HCT116 (cell line): Measurements from ENCODE around the gene TLCD3A. TPM values are rescaled to one million over a fixed set of nuclear protein-coding genes. Genes with fewer than 3 reads are reported as not detected.
"Not testable (repeated sequence)": the region's sequence is repeated elsewhere in the genome, so short reads cannot be mapped to it uniquely, and the experiment has no call there.

Experiments used
- ATAC-seq: fragments of 200-7000 bp; cut with Tn5 transposase; 2 replicates; pipeline ENCODE4 v1.9.1; 2020; ENCODE audit warnings: mild to moderate bottlenecking, moderate library complexity
- BruUV-seq: library from RNA; stranded (reverse); fragments of 400-500 nt; replicated peaks from 2 replicates; lab custom pipeline; 2021; lab: Mats Ljungman, UMichigan
- CTCF ChIA-PET: fragments of 300-600 bp; sonication (Branson Sonifier 250); formaldehyde crosslinking; loops from one replicate; lab custom pipeline; 2021; ENCODE audit warnings: antibody characterized with exemption; lab: Charles Lee
- POLR2A ChIA-PET: fragments of 300-600, 350-600 bp; sonication (Branson Sonifier 250); formaldehyde crosslinking; loops from one replicate; lab custom pipeline; 2021; ENCODE audit warnings: antibody characterized with exemption; lab: Charles Lee
- RAD21 ChIA-PET, 2 experiments: fragments of 300-600 bp; sonication (Branson Sonifier 250); formaldehyde crosslinking; loops; one replicate each; lab custom pipeline; 2023; ENCODE audit warnings: low total read pairs in 2 of 2; ENCODE audit not compliant: uncharacterized antibody in 2 of 2, unreplicated experiment in 2 of 2, low non-redundant PET in 1 of 2; lab: Charles Lee
- DNase-seq: peaks from one replicate; pipeline ENCODE4 v3.0.0-alpha.2; 2010; ENCODE audit warnings: low read depth, low spot score
- H2AFZ ChIP-seq: fragments of 200-600 bp; shearing (Covaris generic), sonication (generic); 2 replicates; pipeline ENCODE4 v1.6.1; 2017; ENCODE audit warnings: low read depth, mixed run types, mixed read lengths, antibody characterized with exemption, low read length; ENCODE audit not compliant: poor library complexity, severe bottlenecking
- H3K27ac ChIP-seq: 2 replicates; pipeline ENCODE4 v1.5.1; 2012; ENCODE audit warnings: low read depth, low read length
- H3K27me3 ChIP-seq: fragments of 200-600 bp; sonication (generic); 2 replicates; pipeline ENCODE4 v1.6.1; 2016; ENCODE audit warnings: mixed run types, low read length, mixed read lengths; ENCODE audit not compliant: insufficient read depth
- H3K36me3 ChIP-seq, 2 experiments: fragments of 200-500 bp in 1 of 2; fragments of 200-600 bp in 1 of 2; sonication (Bioruptor generic) in 1 of 2; sonication (generic) in 1 of 2; 2 replicates each; pipeline versions ENCODE4 v1.5.1 to v1.6.1; 2014 to 2016; ENCODE audit warnings: low read length in 2 of 2, inconsistent platforms in 1 of 2, mixed read lengths in 1 of 2, mixed run types in 1 of 2; ENCODE audit not compliant: insufficient read depth in 2 of 2, control insufficient read depth in 1 of 2
- H3K4me1 ChIP-seq, 2 experiments: fragments of 200-600 bp in 1 of 2; sonication (generic) in 1 of 2; 2 replicates each; pipeline versions ENCODE4 v1.5.1 to v1.6.1; 2012 to 2017; ENCODE audit warnings: low read length in 2 of 2, inconsistent platforms in 1 of 2, mild to moderate bottlenecking in 1 of 2, mixed read lengths in 1 of 2, mixed run types in 1 of 2, moderate library complexity in 1 of 2; ENCODE audit not compliant: insufficient read depth in 2 of 2, control insufficient read depth in 1 of 2
- H3K4me2 ChIP-seq: fragments of 200-600 bp; sonication (generic); 2 replicates; pipeline ENCODE4 v1.6.1; 2017; ENCODE audit warnings: mixed run types, low read length, mixed read lengths
- H3K4me3 ChIP-seq, 2 experiments: fragments of 200-600 bp in 1 of 2; sonication (generic) in 1 of 2; replicated peaks in 1 of 2; 2 replicates each; pipeline ENCODE4 v1.5.1; 2011 to 2016; ENCODE audit warnings: low read length in 2 of 2, control low read depth in 1 of 2, low read depth in 1 of 2, mild to moderate bottlenecking in 1 of 2, mixed read lengths in 1 of 2, mixed run types in 1 of 2
- H3K79me2 ChIP-seq: fragments of 200-600 bp; sonication (generic); 2 replicates; pipeline ENCODE4 v1.6.1; 2017; ENCODE audit warnings: mild to moderate bottlenecking, mixed run types, low read length, moderate library complexity, mixed read lengths; ENCODE audit not compliant: insufficient read depth
- H3K9ac ChIP-seq: fragments of 200-600 bp; sonication (generic); 2 replicates; pipeline ENCODE4 v1.6.1; 2016; ENCODE audit warnings: low read length, mixed read lengths
- H3K9me2 ChIP-seq: fragments of 200-600 bp; sonication (generic), shearing (Covaris generic); 2 replicates; pipeline ENCODE4 v1.6.1; 2017; ENCODE audit warnings: mixed run types, mild to moderate bottlenecking, moderate library complexity; ENCODE audit not compliant: insufficient read depth
- H3K9me3 ChIP-seq, 2 experiments: fragments of 200-500 bp in 1 of 2; fragments of 200-600 bp in 1 of 2; sonication (Bioruptor generic) in 1 of 2; sonication (generic) in 1 of 2; 2 replicates each; pipeline ENCODE4 v1.6.1; 2014 to 2017; ENCODE audit warnings: low read length in 2 of 2, mixed read lengths in 2 of 2, inconsistent platforms in 1 of 2, low read depth in 1 of 2, mild to moderate bottlenecking in 1 of 2, mixed run types in 1 of 2, moderate library complexity in 1 of 2; ENCODE audit not compliant: control insufficient read depth in 1 of 2, insufficient read depth in 1 of 2
- H4K20me1 ChIP-seq: fragments of 200-600 bp; sonication (generic), shearing (Covaris generic); 2 replicates; pipeline ENCODE4 v1.6.1; 2017; ENCODE audit warnings: mixed run types, mild to moderate bottlenecking, moderate library complexity; ENCODE audit not compliant: insufficient read depth
- CBX3 ChIP-seq: IDR thresholded peaks from 2 replicates; pipeline ENCODE4 v1.6.1; 2012; ENCODE audit warnings: low read depth
- CEBPB ChIP-seq: IDR thresholded peaks from 2 replicates; pipeline ENCODE4 v1.6.1; 2012; ENCODE audit warnings: low read depth
- ELF1 ChIP-seq: IDR thresholded peaks from 2 replicates; pipeline ENCODE4 v1.6.1; 2012; ENCODE audit warnings: low read depth, borderline replicate concordance
- EZH2phosphoT487 ChIP-seq: fragments of 200-600 bp; IDR thresholded peaks from 2 replicates; pipeline ENCODE4 v1.6.1; 2018; ENCODE audit warnings: antibody characterized with exemption, borderline replicate concordance
- JUND ChIP-seq: IDR thresholded peaks from 2 replicates; pipeline ENCODE4 v1.6.1; 2012
- POLR2A ChIP-seq: IDR thresholded peaks from 2 replicates; pipeline ENCODE4 v1.7.0; 2011; ENCODE audit warnings: borderline replicate concordance; ENCODE audit not compliant: insufficient read depth, insufficient read length; ENCODE audit errors: extremely low read depth
- YY1 ChIP-seq: IDR thresholded peaks from 2 replicates; pipeline ENCODE4 v1.6.1; 2011; ENCODE audit warnings: low read length, low read depth, moderate library complexity, mild to moderate bottlenecking; ENCODE audit not compliant: insufficient replicate concordance; ENCODE audit errors: extremely low read depth
- intact Hi-C: fragments of 100-400 bp; cut with micrococcal nuclease; formaldehyde crosslinking; loops from 2 replicates; pipeline ENCODE4 v1.10.0; 2022
- total RNA-seq: library from RNA; stranded (reverse); gene quantifications from one replicate; pipeline ENCODE4 v1.2.1, GENCODE V29; 2021; ENCODE audit not compliant: unreplicated experiment

TLCD3A gene
- total RNA-seq, 1 experiment from 2014 or later: 26.0 TPM

DNA sequence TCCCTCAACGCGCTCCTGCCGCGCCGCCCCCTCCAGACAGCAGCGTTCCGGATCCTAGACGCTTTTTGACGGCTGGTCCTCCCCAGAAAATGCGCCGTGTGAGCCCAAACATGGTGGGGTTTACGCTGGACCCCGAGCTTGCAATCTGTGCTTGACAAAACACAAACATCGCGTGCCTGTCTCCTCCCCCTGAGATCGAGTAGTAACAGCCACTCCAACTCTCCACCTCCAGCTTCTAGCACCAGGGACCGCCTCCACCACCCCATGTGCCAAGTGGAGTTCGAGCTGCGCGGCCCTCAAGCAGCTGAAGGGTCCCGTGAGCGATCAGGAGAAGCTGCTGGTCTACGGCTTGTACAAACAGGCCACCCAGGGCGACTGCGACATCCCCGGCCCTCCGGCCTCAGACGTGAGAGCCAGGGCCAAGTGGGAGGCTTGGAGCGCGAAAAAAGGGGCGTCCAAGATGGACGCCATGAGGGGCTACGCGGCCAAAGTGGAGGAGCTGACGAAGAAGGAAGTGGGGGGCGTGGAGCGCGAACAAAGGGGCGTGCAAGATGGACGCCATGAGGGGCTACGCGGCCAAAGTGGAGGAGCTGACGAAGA lies 20.3 kb downstream of the TLCD3A start:
- ATAC-seq: 0 out of 2 replicates have a peak, but pooled peaks have one; percentile 2
- H3K36me3 ChIP-seq: peaks cover 4 to 7% of the 10 kb centered on the region in 2 experiments; a peak in 3 of 4 replicates
- POLR2A ChIA-PET: no interaction called here
- no peak for DNase-seq
- intact Hi-C loops: no loop called here
- RAD21 ChIA-PET: no interaction called here
- H3K4me2 ChIP-seq: peak overlapping the region; percentile 80
- H3K79me2 ChIP-seq: peaks cover 39% of the 10 kb centered on the region
- H3K9me3 ChIP-seq: no peaks in the 10 kb centered on the region
- H3K4me3 ChIP-seq: peak overlapping the region; percentile 76 to 94
- H3K9me2 ChIP-seq: no peaks in the 10 kb centered on the region
- H2AFZ ChIP-seq: no peak overlapping the region
- H3K4me1 ChIP-seq: peaks cover 12 to 19% of the 10 kb centered on the region in 2 experiments
- no peaks in the 10 kb centered on the region for H4K20me1 ChIP-seq
- no peaks in the 10 kb centered on the region for H3K27me3 ChIP-seq
- peak overlapping the region; percentile 93 for H3K9ac ChIP-seq
- H3K27ac ChIP-seq: peak overlapping the region; percentile 88; the same call in 1 of the 2 replicates
- TF ChIP-seq JUND (no peak), CEBPB (no peak)
- CTCF ChIA-PET: interaction anchor here (0.8 to 1.6 kb wide), 3 partner anchors 46 to 341 kb away, joined by 4 to 7 read pairs (median 4); no protein-coding TSS in a partner anchor
- BruUV-seq: TSS peak; percentile 61

DNA sequence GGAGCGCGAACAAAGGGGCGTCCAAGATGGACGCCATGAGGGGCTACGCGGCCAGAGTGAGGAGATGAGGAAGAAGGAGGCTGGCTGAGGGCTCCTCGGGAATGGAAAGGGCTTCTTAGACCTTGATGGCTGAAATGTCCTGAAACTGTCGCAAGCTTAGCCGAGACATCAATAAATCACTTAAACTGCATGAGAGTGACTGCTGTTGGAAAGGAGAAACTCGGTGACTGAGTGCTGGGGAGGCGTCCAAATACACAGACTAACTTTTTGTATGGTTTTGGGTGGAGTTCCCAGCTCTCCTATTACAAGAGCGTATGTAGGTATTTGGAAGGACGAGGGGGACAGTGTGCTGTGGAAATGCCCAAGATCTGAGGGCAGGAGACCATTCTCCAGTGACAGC lies 21.0 kb downstream of the TLCD3A start:
- Histone ChIP-seq H3K79me2 (peaks cover 32% of the 10 kb centered on the region), H3K4me1 (peaks cover 12 to 19% of the 10 kb centered on the region in 2 experiments), H3K27me3 (no peaks in the 10 kb centered on the region), H4K20me1 (no peaks in the 10 kb centered on the region), H3K9me2 (no peaks in the 10 kb centered on the region), H3K4me2 (no peak overlapping the region), H3K4me3 (no peak overlapping the region), H2AFZ (no peak overlapping the region), H3K9me3 (no peaks in the 10 kb centered on the region), H3K9ac (no peak overlapping the region), H3K27ac (no peak overlapping the region), H3K36me3 (peaks cover 0 to under 1% of the 10 kb centered on the region in 2 experiments; a peak in 2 of 4 replicates)
- ChIA-PET CTCF (interaction anchor here (1.6 kb wide), 1 partner anchor 341 kb away, joined by 7 read pairs; no protein-coding TSS in a partner anchor), RAD21 (no interaction called here), POLR2A (no interaction called here)
- no TSS peak for BruUV-seq
- TF ChIP-seq POLR2A: no peak
- TF ChIP-seq EZH2phosphoT487: no peak
- TF ChIP-seq YY1: no peak
- TF ChIP-seq ELF1: no peak
- no peak for TF ChIP-seq CBX3
- DNase-seq (no peak), ATAC-seq (no peak)
- intact Hi-C loops: no loop called here

DNA sequence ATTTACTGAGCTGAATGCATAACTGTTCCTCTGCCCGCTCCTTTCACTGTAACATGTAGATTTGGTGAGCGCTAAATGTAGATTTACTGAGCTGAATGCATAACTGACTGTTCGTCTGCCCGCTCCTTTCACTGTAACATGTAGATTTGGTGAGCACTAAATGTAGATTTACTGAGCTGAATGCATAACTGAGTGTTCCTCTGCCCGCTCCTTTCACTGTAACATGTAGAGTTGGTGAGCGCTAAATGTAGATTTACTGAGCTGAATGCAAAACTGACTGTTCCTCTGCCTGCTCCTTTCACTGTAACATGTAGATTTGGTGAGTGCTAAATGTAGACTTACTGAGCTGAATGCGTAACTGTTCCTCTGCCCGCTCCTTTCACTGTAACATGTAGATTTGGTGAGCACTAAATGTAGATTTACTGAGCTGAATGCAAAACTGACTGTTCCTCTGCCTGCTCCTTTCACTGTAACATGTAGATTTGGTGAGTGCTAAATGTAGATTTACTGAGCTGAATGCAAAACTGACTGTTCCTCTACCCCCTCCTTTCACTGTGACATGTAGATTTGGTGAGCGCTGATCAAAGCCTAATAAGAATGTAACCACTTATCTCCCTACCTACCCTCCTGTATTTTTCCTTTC lies 23.0 kb downstream of the TLCD3A start:
- H3K27me3 ChIP-seq, RAD21 ChIA-PET, H4K20me1 ChIP-seq, H3K9me2 ChIP-seq, intact Hi-C loops, ATAC-seq, BruUV-seq, POLR2A ChIA-PET, H2AFZ ChIP-seq, H3K4me3 ChIP-seq, H3K9me3 ChIP-seq, H3K27ac ChIP-seq, DNase-seq, H3K4me2 ChIP-seq, H3K9ac ChIP-seq, H3K36me3 ChIP-seq: not testable (repeated sequence)
- CTCF ChIA-PET: interaction anchor here (0.7 kb wide), 1 partner anchor 87 kb away, joined by 3 read pairs; no protein-coding TSS in a partner anchor
- Histone ChIP-seq H3K4me1 (peaks cover 9 to 16% of the 10 kb centered on the region in 2 experiments), H3K79me2 (peaks cover 15% of the 10 kb centered on the region)
